IPS-11a (cell line): Measurements from ENCODE around the gene SRCIN1.
A peak's percentile ranks its signal among the peaks of the same experiment; 100 is the strongest.

ENCODE experiments used
- H3K4me3 ChIP-seq: one replicate; pipeline ENCODE4 v1.5.1; 2013; ENCODE audit warnings: low read depth, low read length, control low read depth

The SRCIN1 gene

GRCh38 chr17:38565853-38566665 is 39.7 kb downstream of the SRCIN1 start:
- no peak overlapping the region for H3K4me3 ChIP-seq

GRCh38 chr17:38564869-38565268 is 40.9 kb downstream of the SRCIN1 start:
- no peak overlapping the region for H3K4me3 ChIP-seq

GRCh38 chr17:38564254-38564837 is 41.4 kb downstream of the SRCIN1 start:
- H3K4me3 ChIP-seq, result no peak overlapping the region

- peak overlapping the region; percentile 35 for H3K4me3 ChIP-seq
Measured at GRCh38 chr17:38563362-38564253, 42.1 kb downstream of the SRCIN1 start.

- peak overlapping the region; percentile 35 for H3K4me3 ChIP-seq
Measured at GRCh38 chr17:38562903-38563302, 42.8 kb downstream of the SRCIN1 start.

- no peak overlapping the region for H3K4me3 ChIP-seq
Measured at GRCh38 chr17:38562215-38562569, 43.6 kb downstream of the SRCIN1 start.

- H3K4me3 ChIP-seq, result no peak overlapping the region
Measured at GRCh38 chr17:38561416-38562214, 44.1 kb downstream of the SRCIN1 start.

- no peak overlapping the region for H3K4me3 ChIP-seq
Measured at GRCh38 chr17:38560503-38561318, 45.0 kb downstream of the SRCIN1 start.

GRCh38 chr17:38559880-38560230 is 45.9 kb downstream of the SRCIN1 start:
- H3K4me3 ChIP-seq, result no peak overlapping the region

- H3K4me3 ChIP-seq, result peak overlapping the region; percentile 33
Measured at GRCh38 chr17:38559051-38559879, 46.5 kb downstream of the SRCIN1 start.

GRCh38 chr17:38558728-38559050 is 47.1 kb downstream of the SRCIN1 start:
- peak overlapping the region; percentile 33 for H3K4me3 ChIP-seq

GRCh38 chr17:38557836-38558727 is 47.7 kb downstream of the SRCIN1 start:
- peak overlapping the region; percentile 24 for H3K4me3 ChIP-seq

- no peak overlapping the region for H3K4me3 ChIP-seq
Measured at GRCh38 chr17:38557396-38557795, 48.4 kb downstream of the SRCIN1 start.

- H3K4me3 ChIP-seq, result no peak overlapping the region
Measured at GRCh38 chr17:38556239-38556638, 49.5 kb downstream of the SRCIN1 start.

- H3K4me3 ChIP-seq, result no peak overlapping the region
Measured at GRCh38 chr17:38554430-38555350, 51.1 kb downstream of the SRCIN1 start.

- no peak overlapping the region for H3K4me3 ChIP-seq
Measured at GRCh38 chr17:38552343-38552742, 53.4 kb downstream of the SRCIN1 start.

GRCh38 chr17:38551121-38551520 is 54.6 kb downstream of the SRCIN1 start:
- H3K4me3 ChIP-seq, result no peak overlapping the region
